GM12878 (cell line): ENCODE results near the gene VTI1A. TPM values are rescaled to one million over a fixed set of nuclear protein-coding genes. Genes with fewer than 3 reads are reported as not detected.
A peak's percentile ranks its signal among the peaks of the same experiment; 100 is the strongest.

Source experiments
- ATAC-seq: fragments of 200-7000 bp; cut with Tn5 transposase; 3 replicates; pipeline ENCODE4 v1.9.1; 2020; ENCODE audit warnings: mild to moderate bottlenecking, moderate library complexity
- BruUV-seq: library from RNA; stranded (reverse); fragments of 400-500 nt; replicated peaks from 2 replicates; lab custom pipeline; 2021; lab: Mats Ljungman, UMichigan
- CTCF ChIA-PET: fragments of 300-600 bp; sonication (Branson Sonifier 250); formaldehyde crosslinking; extraction: SDS; loops from one replicate; lab custom pipeline; 2021; ENCODE audit warnings: inconsistent platforms; lab: Yijun Ruan, JAX
- POLR2A ChIA-PET: fragments of 350-600 bp; formaldehyde crosslinking; extraction: SDS; loops from one replicate; lab custom pipeline; 2021; ENCODE audit warnings: inconsistent platforms; lab: Charles Lee
- RAD21 ChIA-PET: fragments of 300-600 bp; sonication (Branson Sonifier 250); formaldehyde crosslinking; loops from one replicate; lab custom pipeline; 2023; ENCODE audit warnings: antibody characterized with exemption; ENCODE audit not compliant: unreplicated experiment; lab: Charles Lee
- SMC1A ChIA-PET: fragments of 300-600 bp; sonication (Branson Sonifier 250); formaldehyde crosslinking; loops from one replicate; lab custom pipeline; 2023; ENCODE audit not compliant: unreplicated experiment, uncharacterized antibody; lab: Charles Lee
- DNase-seq: peaks from one replicate; pipeline ENCODE4 v3.0.0-alpha.2; 2011; ENCODE audit warnings: low read depth, low spot score
- FAIRE-seq: peaks from 3 replicates; lab custom pipeline; 2011; peaks lifted over from hg19 to GRCh38; lab: Jason Lieb, UNC
- H2AFZ ChIP-seq: 2 replicates; pipeline ENCODE4 v1.6.0; 2011; ENCODE audit warnings: low read depth, low read length, control low read depth; ENCODE audit not compliant: control insufficient read depth
- H3K27ac ChIP-seq: 2 replicates; pipeline ENCODE4 v1.5.1; 2011; ENCODE audit warnings: control low read depth; ENCODE audit not compliant: control insufficient read depth, insufficient read depth
- H3K27me3 ChIP-seq, 2 experiments: replicated peaks in 1 of 2; 2 replicates each; pipeline versions ENCODE4 v1.6.0 to v1.6.1; 2011; ENCODE audit warnings: low read length in 1 of 2; ENCODE audit not compliant: control insufficient read depth in 2 of 2, insufficient read depth in 2 of 2
- H3K36me3 ChIP-seq, 2 experiments: 2 replicates each; pipeline ENCODE4 v1.5.1; 2011; ENCODE audit warnings: low read length in 1 of 2; ENCODE audit not compliant: control insufficient read depth in 2 of 2, insufficient read depth in 2 of 2
- H3K4me1 ChIP-seq: 2 replicates; pipeline ENCODE4 v1.6.1; 2011; ENCODE audit warnings: mild to moderate bottlenecking, low read length, moderate library complexity, mixed read lengths; ENCODE audit not compliant: control insufficient read depth, insufficient read depth
- H3K4me2 ChIP-seq: 2 replicates; pipeline ENCODE4 v1.6.0; 2011; ENCODE audit warnings: control low read depth; ENCODE audit not compliant: control insufficient read depth, insufficient read depth
- H3K4me3 ChIP-seq: fragments of 200-600 bp; sonication (generic); 2 replicates; pipeline ENCODE4 v1.5.1; 2016
- H3K79me2 ChIP-seq: 2 replicates; pipeline ENCODE4 v1.6.0; 2011; ENCODE audit warnings: low read length; ENCODE audit not compliant: control insufficient read depth, insufficient read depth
- H3K9ac ChIP-seq: 2 replicates; pipeline ENCODE4 v1.8.0; 2011; ENCODE audit warnings: low read length, control low read depth, mixed read lengths; ENCODE audit not compliant: control insufficient read depth, insufficient read depth
- H3K9me3 ChIP-seq: replicated peaks from 3 replicates; pipeline ENCODE4 v1.5.1; 2011; ENCODE audit warnings: mild to moderate bottlenecking, low read length; ENCODE audit not compliant: control insufficient read depth, insufficient read depth
- H4K20me1 ChIP-seq: 2 replicates; pipeline ENCODE4 v1.6.0; 2011; ENCODE audit not compliant: control insufficient read depth, insufficient read depth
- IKZF1 ChIP-seq: fragments of 450-650 bp; conservative IDR thresholded peaks from 2 replicates; pipeline ENCODE4 v1.6.1; 2017; ENCODE audit warnings: antibody characterized with exemption, mild to moderate bottlenecking
- RELB ChIP-seq: fragments of 450-650 bp; IDR thresholded peaks from 2 replicates; pipeline ENCODE4 v1.6.1; 2017; ENCODE audit warnings: low read depth, mild to moderate bottlenecking, moderate library complexity
- SREBF2 ChIP-seq: IDR thresholded peaks from 2 replicates; pipeline ENCODE4 v1.6.1; 2012; ENCODE audit warnings: mild to moderate bottlenecking, low read length
- STAT3 ChIP-seq: IDR thresholded peaks from 2 replicates; pipeline ENCODE4 v1.6.1; 2011; ENCODE audit warnings: low read depth, low read length, improper control_type of control experiment
- WRNIP1 ChIP-seq: IDR thresholded peaks from 2 replicates; pipeline ENCODE4 v1.6.1; 2011; ENCODE audit warnings: low read depth, low read length, improper control_type of control experiment, borderline replicate concordance
- ZZZ3 ChIP-seq: IDR thresholded peaks from 2 replicates; pipeline ENCODE4 v1.6.1; 2011; ENCODE audit warnings: low read depth; ENCODE audit not compliant: control insufficient read depth, insufficient read length
- WGBS: methylation state at CpG from one replicate; pipeline ENCODE4 v1.1.6; 2016; ENCODE audit warnings: low lambda C conversion rate; ENCODE audit not compliant: insufficient replicate concordance, insufficient coverage; ENCODE audit errors: missing lambda C conversion rate; 5-methylcytosine and 5-hydroxymethylcytosine counted together
- in situ Hi-C: fragments of 300-500 bp; cut with MboI; formaldehyde crosslinking; loops from 9 replicates; pipeline ENCODE4 v1.14.3; 2018; ENCODE audit warnings: mixed read lengths
- intact Hi-C: fragments of 100-400 bp; cut with micrococcal nuclease; formaldehyde crosslinking; loops from one replicate; pipeline ENCODE4 v1.14.2; 2022; ENCODE audit not compliant: unreplicated experiment
- polyA plus RNA-seq, 11 experiments: library from polyadenylated mRNA; depleted of rRNA in 4 of 11; unstranded in 6 of 11; stranded (reverse) in 5 of 11; fragments of >200 nt; fragmentation: Nextera tagmentation in 4 of 11; fragmentation: Illumina TruSeq in 1 of 11; extraction: Ambion mirVana in 4 of 11; extraction: Trizol in 1 of 11; gene quantifications; 1 replicate in 1 of 11; 2 replicates in 10 of 11; pipeline versions ENCODE4 v1.2.1 to v1.2.3, GENCODE V29; 2011 to 2016; ENCODE audit warnings: inconsistent platforms in 2 of 11, missing spikeins in 2 of 11, low read depth in 1 of 11
- total RNA-seq, 4 experiments: library from RNA; depleted of rRNA in 3 of 4; stranded (reverse); fragments of >200 nt in 3 of 4; fragmentation: Illumina TruSeq in 1 of 4; extraction: Trizol in 1 of 4; gene quantifications; 2 replicates each; pipeline versions ENCODE4 v1.2.1 to v1.2.3, GENCODE V29; 2013 to 2021
- TF ChIP-seq, protein P1 (sequence below): fragments of 450-650 bp; IDR thresholded peaks from 2 replicates; pipeline ENCODE4 v1.6.1; 2017; ENCODE audit warnings: antibody characterized with exemption, mild to moderate bottlenecking, moderate library complexity
- TF ChIP-seq, protein P2 (sequence below): IDR thresholded peaks from 2 replicates; pipeline ENCODE4 v1.6.1; 2012; ENCODE audit warnings: improper control_type of control experiment, low read depth, low read length; ENCODE audit not compliant: insufficient replicate concordance
- TF ChIP-seq, protein P3 (sequence below): fragments of 150-350 bp; IDR thresholded peaks from 2 replicates; pipeline ENCODE4 v1.6.1; 2014; ENCODE audit warnings: mild to moderate bottlenecking, low read depth, low read length

Gene VTI1A
- total and polyA plus RNA-seq, 10 of the 15 experiments (the other 5 are each of a cell fraction or from before 2014, with no cell fraction given): 12.4 to 43.2 (median 27.5) TPM

DNA sequence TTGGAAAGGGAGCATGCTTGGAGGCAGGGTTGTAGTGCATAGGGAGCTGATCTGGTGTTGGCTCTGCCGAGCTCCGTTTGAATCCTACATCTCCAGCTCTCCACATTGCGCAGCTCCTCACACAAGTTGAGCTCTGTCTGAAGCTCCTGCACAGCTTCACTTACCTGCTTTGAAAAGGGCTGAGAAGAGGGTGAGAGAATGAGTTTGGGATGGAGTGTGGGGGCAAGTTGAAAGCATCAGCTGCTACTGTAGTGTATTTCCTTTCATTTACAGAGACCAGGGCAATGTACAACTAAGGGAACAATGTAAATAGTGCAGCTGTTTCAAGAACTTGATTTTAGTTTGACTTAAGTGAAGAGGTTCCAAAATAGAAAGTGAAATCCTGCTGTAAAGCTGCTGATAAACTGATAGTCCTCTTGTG is 88.5 kb downstream of the VTI1A start:
- ChIA-PET RAD21 (interaction anchor here (1.1 kb wide), 1 partner anchor 60 kb away, joined by 4 read pairs; no protein-coding TSS in a partner anchor), CTCF (interaction anchor here (0.9 to 1.4 kb wide), 3 partner anchors 9 to 63 kb away, joined by 3 to 4 read pairs (median 4); no protein-coding TSS in a partner anchor), POLR2A (no interaction called here), SMC1A (interaction anchor here (0.6 to 1.2 kb wide), 3 partner anchors 8 to 39 kb away, joined by 3 to 4 read pairs (median 3); no protein-coding TSS in a partner anchor)
- Histone ChIP-seq H3K4me1 (peaks cover 18% of the 10 kb centered on the region), H3K79me2 (no peaks in the 10 kb centered on the region), H3K27ac (no peak overlapping the region; the same call in 1 of the 2 replicates), H3K4me3 (no peak overlapping the region), H3K9ac (no peak overlapping the region), H2AFZ (peak overlapping the region; percentile 38; the same call in 1 of the 2 replicates), H3K9me3 (peaks cover 1% of the 10 kb centered on the region), H3K27me3 (no peaks in the 10 kb centered on the region), H4K20me1 (no peaks in the 10 kb centered on the region), H3K4me2 (peak overlapping the region; percentile 77), H3K36me3 (peaks cover 0 to 7% of the 10 kb centered on the region in 2 experiments; a peak in 2 of 4 replicates)
- in situ Hi-C loops (no loop called here), intact Hi-C loops (no loop called here)
- 98% methylated on average over 3 of the region's 3 CpGs for WGBS
- BruUV-seq: no TSS peak
- ATAC-seq (no peak; the same call in 2 of the 3 replicates), FAIRE-seq (peak; percentile 74), DNase-seq (no peak)
- TF ChIP-seq, protein P1, sequence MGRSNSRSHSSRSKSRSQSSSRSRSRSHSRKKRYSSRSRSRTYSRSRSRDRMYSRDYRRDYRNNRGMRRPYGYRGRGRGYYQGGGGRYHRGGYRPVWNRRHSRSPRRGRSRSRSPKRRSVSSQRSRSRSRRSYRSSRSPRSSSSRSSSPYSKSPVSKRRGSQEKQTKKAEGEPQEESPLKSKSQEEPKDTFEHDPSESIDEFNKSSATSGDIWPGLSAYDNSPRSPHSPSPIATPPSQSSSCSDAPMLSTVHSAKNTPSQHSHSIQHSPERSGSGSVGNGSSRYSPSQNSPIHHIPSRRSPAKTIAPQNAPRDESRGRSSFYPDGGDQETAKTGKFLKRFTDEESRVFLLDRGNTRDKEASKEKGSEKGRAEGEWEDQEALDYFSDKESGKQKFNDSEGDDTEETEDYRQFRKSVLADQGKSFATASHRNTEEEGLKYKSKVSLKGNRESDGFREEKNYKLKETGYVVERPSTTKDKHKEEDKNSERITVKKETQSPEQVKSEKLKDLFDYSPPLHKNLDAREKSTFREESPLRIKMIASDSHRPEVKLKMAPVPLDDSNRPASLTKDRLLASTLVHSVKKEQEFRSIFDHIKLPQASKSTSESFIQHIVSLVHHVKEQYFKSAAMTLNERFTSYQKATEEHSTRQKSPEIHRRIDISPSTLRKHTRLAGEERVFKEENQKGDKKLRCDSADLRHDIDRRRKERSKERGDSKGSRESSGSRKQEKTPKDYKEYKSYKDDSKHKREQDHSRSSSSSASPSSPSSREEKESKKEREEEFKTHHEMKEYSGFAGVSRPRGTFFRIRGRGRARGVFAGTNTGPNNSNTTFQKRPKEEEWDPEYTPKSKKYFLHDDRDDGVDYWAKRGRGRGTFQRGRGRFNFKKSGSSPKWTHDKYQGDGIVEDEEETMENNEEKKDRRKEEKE: no peak
- TF ChIP-seq RELB (no peak), SREBF2 (no peak), STAT3 (no peak), WRNIP1 (no peak), ZZZ3 (no peak), IKZF1 (no peak)
- TF ChIP-seq, protein P2, sequence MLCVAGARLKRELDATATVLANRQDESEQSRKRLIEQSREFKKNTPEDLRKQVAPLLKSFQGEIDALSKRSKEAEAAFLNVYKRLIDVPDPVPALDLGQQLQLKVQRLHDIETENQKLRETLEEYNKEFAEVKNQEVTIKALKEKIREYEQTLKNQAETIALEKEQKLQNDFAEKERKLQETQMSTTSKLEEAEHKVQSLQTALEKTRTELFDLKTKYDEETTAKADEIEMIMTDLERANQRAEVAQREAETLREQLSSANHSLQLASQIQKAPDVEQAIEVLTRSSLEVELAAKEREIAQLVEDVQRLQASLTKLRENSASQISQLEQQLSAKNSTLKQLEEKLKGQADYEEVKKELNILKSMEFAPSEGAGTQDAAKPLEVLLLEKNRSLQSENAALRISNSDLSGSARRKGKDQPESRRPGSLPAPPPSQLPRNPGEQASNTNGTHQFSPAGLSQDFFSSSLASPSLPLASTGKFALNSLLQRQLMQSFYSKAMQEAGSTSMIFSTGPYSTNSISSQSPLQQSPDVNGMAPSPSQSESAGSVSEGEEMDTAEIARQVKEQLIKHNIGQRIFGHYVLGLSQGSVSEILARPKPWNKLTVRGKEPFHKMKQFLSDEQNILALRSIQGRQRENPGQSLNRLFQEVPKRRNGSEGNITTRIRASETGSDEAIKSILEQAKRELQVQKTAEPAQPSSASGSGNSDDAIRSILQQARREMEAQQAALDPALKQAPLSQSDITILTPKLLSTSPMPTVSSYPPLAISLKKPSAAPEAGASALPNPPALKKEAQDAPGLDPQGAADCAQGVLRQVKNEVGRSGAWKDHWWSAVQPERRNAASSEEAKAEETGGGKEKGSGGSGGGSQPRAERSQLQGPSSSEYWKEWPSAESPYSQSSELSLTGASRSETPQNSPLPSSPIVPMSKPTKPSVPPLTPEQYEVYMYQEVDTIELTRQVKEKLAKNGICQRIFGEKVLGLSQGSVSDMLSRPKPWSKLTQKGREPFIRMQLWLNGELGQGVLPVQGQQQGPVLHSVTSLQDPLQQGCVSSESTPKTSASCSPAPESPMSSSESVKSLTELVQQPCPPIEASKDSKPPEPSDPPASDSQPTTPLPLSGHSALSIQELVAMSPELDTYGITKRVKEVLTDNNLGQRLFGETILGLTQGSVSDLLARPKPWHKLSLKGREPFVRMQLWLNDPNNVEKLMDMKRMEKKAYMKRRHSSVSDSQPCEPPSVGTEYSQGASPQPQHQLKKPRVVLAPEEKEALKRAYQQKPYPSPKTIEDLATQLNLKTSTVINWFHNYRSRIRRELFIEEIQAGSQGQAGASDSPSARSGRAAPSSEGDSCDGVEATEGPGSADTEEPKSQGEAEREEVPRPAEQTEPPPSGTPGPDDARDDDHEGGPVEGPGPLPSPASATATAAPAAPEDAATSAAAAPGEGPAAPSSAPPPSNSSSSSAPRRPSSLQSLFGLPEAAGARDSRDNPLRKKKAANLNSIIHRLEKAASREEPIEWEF: no peak
- TF ChIP-seq, protein P3, sequence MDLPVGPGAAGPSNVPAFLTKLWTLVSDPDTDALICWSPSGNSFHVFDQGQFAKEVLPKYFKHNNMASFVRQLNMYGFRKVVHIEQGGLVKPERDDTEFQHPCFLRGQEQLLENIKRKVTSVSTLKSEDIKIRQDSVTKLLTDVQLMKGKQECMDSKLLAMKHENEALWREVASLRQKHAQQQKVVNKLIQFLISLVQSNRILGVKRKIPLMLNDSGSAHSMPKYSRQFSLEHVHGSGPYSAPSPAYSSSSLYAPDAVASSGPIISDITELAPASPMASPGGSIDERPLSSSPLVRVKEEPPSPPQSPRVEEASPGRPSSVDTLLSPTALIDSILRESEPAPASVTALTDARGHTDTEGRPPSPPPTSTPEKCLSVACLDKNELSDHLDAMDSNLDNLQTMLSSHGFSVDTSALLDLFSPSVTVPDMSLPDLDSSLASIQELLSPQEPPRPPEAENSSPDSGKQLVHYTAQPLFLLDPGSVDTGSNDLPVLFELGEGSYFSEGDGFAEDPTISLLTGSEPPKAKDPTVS: no peak
